Trophoblast cell (in vitro differentiated cells and primary cell): Measurements from ENCODE around the gene TMEM100.

Source experiments
- DNase-seq, 2 donors: peaks; one replicate each; pipeline ENCODE4 v3.0.0-alpha.2; 2016
- H2AFZ ChIP-seq: 2 replicates; pipeline ENCODE4 v1.6.1; 2013; ENCODE audit warnings: low read length, moderate library complexity, mild to moderate bottlenecking; ENCODE audit not compliant: insufficient read depth, poor library complexity
- H2AK5ac ChIP-seq: 2 replicates; pipeline ENCODE4 v1.6.1; 2013; ENCODE audit warnings: mild to moderate bottlenecking, low read length
- H2BK120ac ChIP-seq: 2 replicates; pipeline ENCODE4 v1.6.1; 2013; ENCODE audit warnings: low read length, mild to moderate bottlenecking, moderate library complexity; ENCODE audit not compliant: insufficient read depth, poor library complexity
- H2BK12ac ChIP-seq: 2 replicates; pipeline ENCODE4 v1.6.1; 2013; ENCODE audit warnings: mild to moderate bottlenecking, low read length, moderate library complexity
- H2BK5ac ChIP-seq: 2 replicates; pipeline ENCODE4 v1.6.1; 2013; ENCODE audit warnings: low read length, low read depth, moderate library complexity, mild to moderate bottlenecking; ENCODE audit not compliant: poor library complexity
- H3K14ac ChIP-seq: 2 replicates; pipeline ENCODE4 v1.6.1; 2013; ENCODE audit warnings: mild to moderate bottlenecking, low read length
- H3K18ac ChIP-seq: 2 replicates; pipeline ENCODE4 v1.6.1; 2013; ENCODE audit warnings: mild to moderate bottlenecking, low read length
- H3K23ac ChIP-seq: 2 replicates; pipeline ENCODE4 v1.6.1; 2013; ENCODE audit warnings: low read length
- H3K27ac ChIP-seq: 2 replicates; pipeline ENCODE4 v1.5.1; 2013; ENCODE audit warnings: low read depth, mild to moderate bottlenecking, inconsistent platforms, low read length, moderate library complexity
- H3K27me3 ChIP-seq: 2 replicates; pipeline ENCODE4 v1.6.1; 2013; ENCODE audit warnings: inconsistent platforms, mild to moderate bottlenecking, low read length, moderate library complexity; ENCODE audit not compliant: insufficient read depth
- H3K36me3 ChIP-seq, 2 experiments: 1 replicate in 1 of 2; 2 replicates in 1 of 2; pipeline ENCODE4 v1.6.1; 2013; ENCODE audit warnings: low read length in 2 of 2, mild to moderate bottlenecking in 2 of 2, moderate library complexity in 1 of 2; ENCODE audit not compliant: insufficient read depth in 2 of 2, control insufficient read depth in 1 of 2
- H3K4ac ChIP-seq: 2 replicates; pipeline ENCODE4 v1.6.1; 2013; ENCODE audit warnings: low read depth, mild to moderate bottlenecking, low read length, moderate library complexity
- H3K4me1 ChIP-seq, 2 experiments: 1 replicate in 1 of 2; 2 replicates in 1 of 2; pipeline ENCODE4 v1.6.1; 2013; ENCODE audit warnings: low read length in 2 of 2, mild to moderate bottlenecking in 2 of 2, moderate library complexity in 1 of 2; ENCODE audit not compliant: insufficient read depth in 2 of 2, control insufficient read depth in 1 of 2
- H3K4me2 ChIP-seq: 2 replicates; pipeline ENCODE4 v1.6.1; 2013; ENCODE audit warnings: inconsistent platforms, mild to moderate bottlenecking, low read length, moderate library complexity
- H3K4me3 ChIP-seq: 2 replicates; pipeline ENCODE4 v1.5.1; 2013; ENCODE audit warnings: mild to moderate bottlenecking, low read depth, low read length, inconsistent platforms
- H3K79me1 ChIP-seq: one replicate; pipeline ENCODE4 v1.6.1; 2013; ENCODE audit warnings: low read length
- H3K79me2 ChIP-seq: 2 replicates; pipeline ENCODE4 v1.6.1; 2013; ENCODE audit warnings: low read length, mild to moderate bottlenecking; ENCODE audit not compliant: control insufficient read depth, insufficient read depth, poor library complexity
- H3K9ac ChIP-seq: 2 replicates; pipeline ENCODE4 v1.6.1; 2013; ENCODE audit warnings: mild to moderate bottlenecking, low read length
- H3K9me3 ChIP-seq: 2 replicates; pipeline ENCODE4 v1.6.1; 2013; ENCODE audit warnings: low read depth, mild to moderate bottlenecking, control low read depth, inconsistent platforms, low read length; ENCODE audit not compliant: insufficient read depth
- H4K12ac ChIP-seq: 2 replicates; pipeline ENCODE4 v1.6.1; 2013; ENCODE audit warnings: low read depth, mild to moderate bottlenecking, low read length, moderate library complexity
- H4K8ac ChIP-seq: 2 replicates; pipeline ENCODE4 v1.6.1; 2013; ENCODE audit warnings: low read depth, mild to moderate bottlenecking, low read length, moderate library complexity
- H4K91ac ChIP-seq: one replicate; pipeline ENCODE4 v1.6.1; 2013; ENCODE audit warnings: low read depth, mild to moderate bottlenecking, low read length, moderate library complexity
- WGBS: extraction: QIAGEN DNeasy Blood & Tissue Kit; methylation state at CpG from one replicate; pipeline ENCODE4 v1.1.7; 2013; ENCODE audit warnings: missing lambda C conversion rate; ENCODE audit not compliant: insufficient read length, insufficient coverage; ENCODE audit errors: extremely low coverage; 5-methylcytosine and 5-hydroxymethylcytosine counted together

Gene TMEM100

GRCh38 chr17:55762086-55762858, 39.6 kb upstream of the TMEM100 start:
- H4K8ac ChIP-seq: no peak overlapping the region
- no peaks in the 10 kb centered on the region for H3K36me3 ChIP-seq
- DNase-seq: no peak
- no peak overlapping the region for H2BK5ac ChIP-seq
- H2AK5ac ChIP-seq: no peak overlapping the region
- no peak overlapping the region for H4K12ac ChIP-seq
- no peaks in the 10 kb centered on the region for H3K27me3 ChIP-seq
- no peak overlapping the region for H3K14ac ChIP-seq
- H3K23ac ChIP-seq: no peak overlapping the region
- no peaks in the 10 kb centered on the region for H3K79me1 ChIP-seq
- no CpG with 5 or more reads among the region's 6 CpGs for WGBS
- H3K4me2 ChIP-seq: no peak overlapping the region
- no peak overlapping the region for H2BK120ac ChIP-seq
- no peak overlapping the region for H3K4ac ChIP-seq
- H2AFZ ChIP-seq: no peak overlapping the region
- peaks cover 8 to 10% of the 10 kb centered on the region in 2 experiments for H3K4me1 ChIP-seq
- H3K79me2 ChIP-seq: no peaks in the 10 kb centered on the region
- H3K9ac ChIP-seq: no peak overlapping the region
- H3K4me3 ChIP-seq: no peak overlapping the region
- H2BK12ac ChIP-seq: no peak overlapping the region
- H4K91ac ChIP-seq: no peak overlapping the region
- H3K9me3 ChIP-seq: no peaks in the 10 kb centered on the region
- H3K18ac ChIP-seq: no peak overlapping the region
- H3K27ac ChIP-seq: no peak overlapping the region

- no CpG with 5 or more reads among the region's 3 CpGs for WGBS
- Histone ChIP-seq H2BK12ac (no peak overlapping the region), H2BK120ac (no peak overlapping the region), H3K9me3 (no peaks in the 10 kb centered on the region), H4K12ac (no peak overlapping the region), H2AK5ac (no peak overlapping the region), H3K79me1 (no peaks in the 10 kb centered on the region), H4K91ac (no peak overlapping the region), H3K18ac (no peak overlapping the region), H2AFZ (no peak overlapping the region), H3K36me3 (no peaks in the 10 kb centered on the region), H3K23ac (no peak overlapping the region), H3K4me2 (no peak overlapping the region), H3K4ac (no peak overlapping the region), H3K4me3 (no peak overlapping the region), H3K27ac (no peak overlapping the region), H3K27me3 (no peaks in the 10 kb centered on the region), H4K8ac (no peak overlapping the region), H3K9ac (no peak overlapping the region), H3K4me1 (peaks cover 8 to 10% of the 10 kb centered on the region in 2 experiments), H2BK5ac (no peak overlapping the region), H3K14ac (no peak overlapping the region), H3K79me2 (no peaks in the 10 kb centered on the region)
- no peak for DNase-seq
Observed at GRCh38 chr17:55760643-55761355, 38.1 kb upstream of the TMEM100 start.

GRCh38 chr17:55758171-55758570, 35.5 kb upstream of the TMEM100 start:
- no peaks in the 10 kb centered on the region for H3K79me1 ChIP-seq

GRCh38 chr17:55757659-55758058, 35.0 kb upstream of the TMEM100 start:
- Histone ChIP-seq H3K4ac (no peak overlapping the region), H2BK120ac (no peak overlapping the region), H3K79me1 (no peaks in the 10 kb centered on the region), H3K36me3 (peaks cover 0 to 2% of the 10 kb centered on the region in 2 experiments), H2AFZ (no peak overlapping the region), H3K27ac (no peak overlapping the region), H3K9ac (no peak overlapping the region), H3K9me3 (no peaks in the 10 kb centered on the region), H2AK5ac (no peak overlapping the region), H3K4me3 (no peak overlapping the region), H3K18ac (no peak overlapping the region), H3K23ac (no peak overlapping the region), H3K4me1 (peaks cover 8% of the 10 kb centered on the region in 2 experiments), H4K8ac (no peak overlapping the region), H2BK5ac (no peak overlapping the region), H4K91ac (no peak overlapping the region), H3K4me2 (no peak overlapping the region), H3K27me3 (no peaks in the 10 kb centered on the region), H2BK12ac (no peak overlapping the region), H3K79me2 (no peaks in the 10 kb centered on the region), H4K12ac (no peak overlapping the region), H3K14ac (no peak overlapping the region)
- no peak for DNase-seq
- WGBS: no CpG with 5 or more reads among the region's 1 CpG

More at GRCh38 chr17:55758171-55758570, 35.5 kb upstream of the TMEM100 start:
- no peak overlapping the region for H3K23ac ChIP-seq
- H4K12ac ChIP-seq: no peak overlapping the region
- no peak overlapping the region for H3K4ac ChIP-seq
- no peak overlapping the region for H3K14ac ChIP-seq
- H3K18ac ChIP-seq: no peak overlapping the region
- H2BK120ac ChIP-seq: no peak overlapping the region
- H4K8ac ChIP-seq: no peak overlapping the region
- H3K9ac ChIP-seq: no peak overlapping the region
- H4K91ac ChIP-seq: no peak overlapping the region
- H3K4me2 ChIP-seq: no peak overlapping the region
- H2BK12ac ChIP-seq: no peak overlapping the region
- H3K4me3 ChIP-seq: no peak overlapping the region
- peak in 1 of 2 donors; percentile 65 for DNase-seq
- H3K27ac ChIP-seq: no peak overlapping the region
- peaks cover 0 to 2% of the 10 kb centered on the region in 2 experiments for H3K36me3 ChIP-seq
- peaks cover 8% of the 10 kb centered on the region in 2 experiments for H3K4me1 ChIP-seq
- no peaks in the 10 kb centered on the region for H3K27me3 ChIP-seq
- no peaks in the 10 kb centered on the region for H3K9me3 ChIP-seq
- H2AK5ac ChIP-seq: no peak overlapping the region
- no peaks in the 10 kb centered on the region for H3K79me2 ChIP-seq
- H2AFZ ChIP-seq: no peak overlapping the region
- no peak overlapping the region for H2BK5ac ChIP-seq
